ENCODE results near the gene FARP1. TPM values are rescaled to one million over a fixed set of nuclear protein-coding genes. Genes with fewer than 3 reads are reported as not detected.

FARP1 gene
- total and polyA plus RNA-seq, 2 of the 13 experiments (the other 11 are each of a cell fraction or from before 2014, with no cell fraction given), result 70.6 to 126 TPM

DNA sequence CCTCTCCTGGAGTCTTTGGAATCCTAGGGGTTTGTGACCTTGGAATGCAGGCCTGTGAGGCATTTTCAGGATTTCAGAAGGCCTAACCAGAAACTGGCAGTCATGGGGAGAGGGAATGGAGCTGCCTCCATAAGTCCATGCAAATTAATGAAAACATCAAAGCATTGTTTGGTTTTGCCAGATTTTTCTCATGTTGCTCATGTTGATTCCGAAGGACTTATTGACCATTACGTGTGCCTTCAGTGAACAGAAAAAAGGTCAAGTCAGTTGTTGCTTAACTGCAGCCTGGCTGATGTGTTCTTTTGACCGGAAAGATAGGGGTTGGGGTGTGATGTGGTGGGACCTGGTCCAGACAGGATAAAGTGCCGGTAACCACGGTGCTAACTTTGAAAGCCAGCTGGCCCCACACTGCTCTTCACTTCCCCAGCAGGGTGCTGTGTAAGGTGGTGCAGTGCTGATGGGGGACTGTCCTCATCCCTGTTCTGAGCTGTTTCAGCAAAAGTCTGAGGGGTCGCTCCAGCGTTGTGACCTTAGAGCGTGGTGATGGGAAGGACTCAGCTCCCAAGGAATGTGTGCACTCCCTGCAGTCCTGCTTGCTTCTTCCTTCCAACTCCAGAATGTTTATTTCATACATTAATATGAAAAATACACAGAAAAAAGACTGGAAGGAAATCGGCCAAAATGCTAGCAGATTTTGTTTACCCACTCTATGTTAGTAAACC, 30.7 kb downstream of the FARP1 start (continued):
- TF ChIP-seq, protein P1, sequence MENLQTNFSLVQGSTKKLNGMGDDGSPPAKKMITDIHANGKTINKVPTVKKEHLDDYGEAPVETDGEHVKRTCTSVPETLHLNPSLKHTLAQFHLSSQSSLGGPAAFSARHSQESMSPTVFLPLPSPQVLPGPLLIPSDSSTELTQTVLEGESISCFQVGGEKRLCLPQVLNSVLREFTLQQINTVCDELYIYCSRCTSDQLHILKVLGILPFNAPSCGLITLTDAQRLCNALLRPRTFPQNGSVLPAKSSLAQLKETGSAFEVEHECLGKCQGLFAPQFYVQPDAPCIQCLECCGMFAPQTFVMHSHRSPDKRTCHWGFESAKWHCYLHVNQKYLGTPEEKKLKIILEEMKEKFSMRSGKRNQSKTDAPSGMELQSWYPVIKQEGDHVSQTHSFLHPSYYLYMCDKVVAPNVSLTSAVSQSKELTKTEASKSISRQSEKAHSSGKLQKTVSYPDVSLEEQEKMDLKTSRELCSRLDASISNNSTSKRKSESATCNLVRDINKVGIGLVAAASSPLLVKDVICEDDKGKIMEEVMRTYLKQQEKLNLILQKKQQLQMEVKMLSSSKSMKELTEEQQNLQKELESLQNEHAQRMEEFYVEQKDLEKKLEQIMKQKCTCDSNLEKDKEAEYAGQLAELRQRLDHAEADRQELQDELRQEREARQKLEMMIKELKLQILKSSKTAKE (CRISPR knock-in tag; IDR thresholded peaks at IDR 0.05; ENCODE audit: borderline replicate concordance), result peak; percentile 78; the same call in 1 of the 2 replicates
- TF ChIP-seq TBP (CRISPR knock-in tag; IDR thresholded peaks at IDR 0.05) (no peak), BATF2 (CRISPR knock-in tag; IDR thresholded peaks at IDR 0.05) (no peak), ZNF720 (CRISPR knock-in tag; IDR thresholded peaks at IDR 0.05) (no peak), TEAD2 (CRISPR knock-in tag; IDR thresholded peaks at IDR 0.05) (no peak), ZFP36L2 (CRISPR knock-in tag; IDR thresholded peaks at IDR 0.05) (no peak), REST (IDR thresholded peaks at IDR 0.05; ENCODE audit: borderline replicate concordance in 1 of 2, low read depth in 1 of 2, low read length in 2 of 2) (0 out of 4 replicates have a peak, but pooled peaks of 1 of the 2 experiments have one; percentile 5), MLLT10 (CRISPR knock-in tag; IDR thresholded peaks at IDR 0.05) (no peak), GLMP (CRISPR knock-in tag; IDR thresholded peaks at IDR 0.05; ENCODE audit: borderline replicate concordance) (no peak), TBX2 (CRISPR knock-in tag; IDR thresholded peaks at IDR 0.05; ENCODE audit: borderline replicate concordance) (peak; percentile 77; the same call in 1 of the 2 replicates), IRX3 (CRISPR knock-in tag; IDR thresholded peaks at IDR 0.05; ENCODE audit: borderline replicate concordance, low read depth) (no peak), ZNF780A (CRISPR knock-in tag; IDR thresholded peaks at IDR 0.05) (no peak), SIX4 (CRISPR knock-in tag; IDR thresholded peaks at IDR 0.05) (0 out of 2 replicates have a peak, but pooled peaks have one; percentile 20), ZNF530 (CRISPR knock-in tag; IDR thresholded peaks at IDR 0.05; ENCODE audit: low read depth) (no peak), NONO (IDR thresholded peaks at IDR 0.05) (no peak), NONO (CRISPR knock-in tag; conservative IDR thresholded peaks at IDR 0.05) (no peak), CENPX (CRISPR knock-in tag; IDR thresholded peaks at IDR 0.05) (no peak), CBX2 (IDR thresholded peaks at IDR 0.05; ENCODE audit: low read depth, low read length) (no peak), CBX2 (CRISPR knock-in tag; IDR thresholded peaks at IDR 0.05; ENCODE audit: low read depth) (no peak), KLF13 (CRISPR knock-in tag; IDR thresholded peaks at IDR 0.05) (no peak), CBFB (CRISPR knock-in tag; IDR thresholded peaks at IDR 0.05) (no peak)

Measured in HepG2 (cell line).